GM23338 (cell line): Measurements from ENCODE around the gene NFIB. TPM values are rescaled to one million over a fixed set of nuclear protein-coding genes. Genes with fewer than 3 reads are reported as not detected.
A peak's percentile ranks its signal among the peaks of the same experiment; 100 is the strongest.

Source experiments
- ATAC-seq: fragments of 200-7000 bp; cut with Tn5 transposase; 3 replicates; pipeline ENCODE4 v1.9.1; 2020
- DNase-seq: peaks from one replicate; pipeline ENCODE4 v3.0.0-alpha.2; 2015; ENCODE audit warnings: low spot score
- H2AFZ ChIP-seq: fragments of 200-600 bp; sonication (generic); 2 replicates; pipeline ENCODE4 v1.8.0; 2016; ENCODE audit warnings: antibody characterized with exemption, mild to moderate bottlenecking, moderate library complexity
- H3F3A ChIP-seq: fragments of 200-600 bp; sonication (generic); replicated peaks from 2 replicates; pipeline ENCODE4 v1.8.0; 2017; ENCODE audit warnings: antibody characterized with exemption, mixed run types, low read depth
- H3K27ac ChIP-seq: fragments of 200-600 bp; sonication (generic); 2 replicates; pipeline ENCODE4 v1.6.1; 2016; ENCODE audit warnings: low read depth
- H3K27me3 ChIP-seq: fragments of 200-600 bp; sonication (generic); 2 replicates; pipeline ENCODE4 v1.8.0; 2016; ENCODE audit warnings: mild to moderate bottlenecking, mixed run types, moderate library complexity; ENCODE audit not compliant: insufficient read depth
- H3K36me3 ChIP-seq: fragments of 200-600 bp; sonication (generic); 2 replicates; pipeline ENCODE4 v1.8.0; 2016; ENCODE audit warnings: mild to moderate bottlenecking; ENCODE audit not compliant: insufficient read depth
- H3K4me1 ChIP-seq: fragments of 200-600 bp; sonication (generic); 2 replicates; pipeline ENCODE4 v1.8.0; 2016; ENCODE audit warnings: mild to moderate bottlenecking, moderate library complexity; ENCODE audit not compliant: insufficient read depth
- H3K4me2 ChIP-seq: fragments of 200-600 bp; sonication (generic); 2 replicates; pipeline ENCODE4 v1.7.1; 2017; ENCODE audit warnings: mixed run types
- H3K4me3 ChIP-seq: fragments of 200-600 bp; sonication (generic); 2 replicates; pipeline ENCODE4 v1.6.1; 2016; ENCODE audit warnings: mixed run types
- H3K79me2 ChIP-seq: fragments of 200-600 bp; sonication (generic); replicated peaks from 2 replicates; pipeline ENCODE4 v1.8.0; 2017; ENCODE audit warnings: mild to moderate bottlenecking; ENCODE audit not compliant: insufficient read depth
- H3K9me2 ChIP-seq: fragments of 200-600 bp; sonication (generic); 2 replicates; pipeline ENCODE4 v1.8.0; 2017; ENCODE audit not compliant: insufficient read depth
- H4K20me1 ChIP-seq: fragments of 200-600 bp; sonication (generic); replicated peaks from 2 replicates; pipeline ENCODE4 v1.8.0; 2017; ENCODE audit warnings: mild to moderate bottlenecking; ENCODE audit not compliant: insufficient read depth
- H3K27ac Mint-ChIP-seq: 2 replicates; pipeline ENCODE4 v1.8.0; 2020; ENCODE audit warnings: inconsistent platforms, mild to moderate bottlenecking, moderate library complexity, mixed read lengths
- H3K27me3 Mint-ChIP-seq: 3 replicates; pipeline ENCODE4 v1.8.0; 2022; ENCODE audit warnings: low read depth, mild to moderate bottlenecking, moderate library complexity, mixed read lengths, inconsistent platforms; ENCODE audit not compliant: insufficient read depth, poor library complexity
- H3K36me3 Mint-ChIP-seq: 3 replicates; pipeline ENCODE4 v1.8.0; 2021; ENCODE audit warnings: low read depth, mild to moderate bottlenecking, inconsistent platforms, moderate library complexity, mixed read lengths
- H3K4me1 Mint-ChIP-seq: 3 replicates; pipeline ENCODE4 v1.8.0; 2020; ENCODE audit warnings: mild to moderate bottlenecking, inconsistent platforms, mixed read lengths
- H3K4me3 Mint-ChIP-seq: 3 replicates; pipeline ENCODE4 v1.8.0; 2021; ENCODE audit warnings: moderate library complexity, mild to moderate bottlenecking, inconsistent platforms, mixed read lengths
- H3K9me3 Mint-ChIP-seq: 3 replicates; pipeline ENCODE4 v1.8.0; 2020; ENCODE audit warnings: moderate library complexity, mild to moderate bottlenecking, inconsistent platforms, mixed read lengths
- CREB1 ChIP-seq: fragments of 250-450 bp; sonication (Bioruptor Pico); IDR thresholded peaks from 2 replicates; pipeline ENCODE4 v1.5.0; 2020; ENCODE audit warnings: low read depth, mild to moderate bottlenecking, moderate library complexity
- EZH2 ChIP-seq: fragments of 200-600 bp; sonication (generic); IDR thresholded peaks from one replicate; pipeline ENCODE4 v1.8.0; 2017; ENCODE audit warnings: antibody characterized with exemption, mild to moderate bottlenecking, low read depth; ENCODE audit not compliant: unreplicated experiment
- EZH2phosphoT487 ChIP-seq: fragments of 200-600 bp; sonication (generic); IDR thresholded peaks from one replicate; pipeline ENCODE4 v1.8.1; 2018; ENCODE audit warnings: antibody characterized with exemption; ENCODE audit not compliant: unreplicated experiment
- JUNB ChIP-seq: IDR thresholded peaks from one replicate; pipeline ENCODE4 v1.6.1; 2016; ENCODE audit warnings: antibody characterized with exemption; ENCODE audit not compliant: unreplicated experiment
- NANOG ChIP-seq: IDR thresholded peaks from 2 replicates; pipeline ENCODE4 v1.6.1; 2016; ENCODE audit warnings: antibody characterized with exemption, borderline replicate concordance
- POLR2AphosphoS5 ChIP-seq: IDR thresholded peaks from 2 replicates; pipeline ENCODE4 v1.6.1; 2016; ENCODE audit warnings: antibody characterized with exemption, low read depth
- STAT1 ChIP-seq: IDR thresholded peaks from one replicate; pipeline ENCODE4 v1.6.1; 2016; ENCODE audit warnings: antibody characterized with exemption; ENCODE audit not compliant: unreplicated experiment
- ZNF114 ChIP-seq: fragments of 250-450 bp; sonication (Bioruptor Pico); IDR thresholded peaks from 2 replicates; pipeline ENCODE4 v1.5.0; 2020; ENCODE audit warnings: mild to moderate bottlenecking, moderate library complexity
- ZNF331 ChIP-seq: fragments of 250-450 bp; sonication (Bioruptor Pico); IDR thresholded peaks from 2 replicates; pipeline ENCODE4 v1.5.0; 2020; ENCODE audit warnings: low read depth, mild to moderate bottlenecking, moderate library complexity
- polyA plus RNA-seq: library from polyadenylated mRNA; unstranded; fragments of >200 nt; fragmentation: Nextera tagmentation; extraction: Ambion mirVana; gene quantifications from 2 replicates; pipeline ENCODE4 v1.2.1, GENCODE V29; 2016
- total RNA-seq: library from RNA; depleted of rRNA; stranded (reverse); fragments of >200 nt; shearing (Covaris generic); gene quantifications from 2 replicates; pipeline ENCODE4 v1.2.3, GENCODE V29; 2014
- TF ChIP-seq, protein P1 (sequence below): IDR thresholded peaks from 2 replicates; pipeline ENCODE4 v1.6.1; 2016; ENCODE audit warnings: antibody characterized with exemption
- TF ChIP-seq, protein P2 (sequence below), 2 experiments: fragments of 200-600 bp in 1 of 2; sonication (generic) in 1 of 2; conservative IDR thresholded peaks; 2 replicates each; pipeline versions ENCODE4 v1.5.1 to v1.6.1; 2016 to 2017; ENCODE audit warnings: antibody characterized with exemption in 2 of 2, low read depth in 2 of 2, mild to moderate bottlenecking in 2 of 2, moderate library complexity in 1 of 2
- TF ChIP-seq, protein P3 (sequence below): IDR thresholded peaks from one replicate; pipeline ENCODE4 v1.6.1; 2018; ENCODE audit warnings: antibody characterized with exemption; ENCODE audit not compliant: unreplicated experiment
- TF ChIP-seq, protein P4 (sequence below): fragments of 250-450 bp; sonication (Bioruptor Pico); IDR thresholded peaks from 2 replicates; pipeline ENCODE4 v1.5.0; 2020; ENCODE audit warnings: mild to moderate bottlenecking, moderate library complexity

The NFIB gene
- total and polyA plus RNA-seq, 2 experiments from 2014 or later: 3.9 to 4.7 TPM

DNA sequence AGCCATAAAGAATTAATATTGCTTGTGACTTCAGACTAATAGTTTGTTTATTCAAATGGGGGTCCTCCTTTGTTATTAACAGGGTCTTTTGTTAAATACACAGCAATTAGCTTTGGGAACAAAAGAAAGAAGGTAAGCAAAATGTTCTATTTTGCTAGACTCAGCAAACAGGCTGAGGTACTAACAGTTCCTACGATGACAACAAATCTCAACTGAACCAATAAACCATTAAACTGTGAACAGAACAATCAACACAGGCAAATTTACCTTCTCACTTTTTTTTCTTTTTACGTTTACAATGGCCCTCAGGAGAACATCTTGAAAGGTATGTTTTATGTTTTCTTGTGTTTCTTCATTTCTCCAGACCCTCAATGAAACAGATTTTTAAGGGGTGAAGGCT lies 207.2 kb downstream of the NFIB start:
- Histone ChIP-seq H2AFZ (no peak overlapping the region), H3K4me1 (peaks cover 26% of the 10 kb centered on the region; the same call in 1 of the 2 replicates), H3K27me3 (no peaks in the 10 kb centered on the region), H3K4me3 (no peak overlapping the region), H3K79me2 (no peaks in the 10 kb centered on the region), H3K27ac (no peak overlapping the region), H3K9me2 (no peaks in the 10 kb centered on the region), H3K36me3 (no peaks in the 10 kb centered on the region), H4K20me1 (no peaks in the 10 kb centered on the region), H3F3A (no peaks in the 10 kb centered on the region), H3K4me2 (peak overlapping the region; percentile 26; the same call in 1 of the 2 replicates)
- DNase-seq: no peak
- TF ChIP-seq STAT1: no peak
- TF ChIP-seq, protein P1, sequence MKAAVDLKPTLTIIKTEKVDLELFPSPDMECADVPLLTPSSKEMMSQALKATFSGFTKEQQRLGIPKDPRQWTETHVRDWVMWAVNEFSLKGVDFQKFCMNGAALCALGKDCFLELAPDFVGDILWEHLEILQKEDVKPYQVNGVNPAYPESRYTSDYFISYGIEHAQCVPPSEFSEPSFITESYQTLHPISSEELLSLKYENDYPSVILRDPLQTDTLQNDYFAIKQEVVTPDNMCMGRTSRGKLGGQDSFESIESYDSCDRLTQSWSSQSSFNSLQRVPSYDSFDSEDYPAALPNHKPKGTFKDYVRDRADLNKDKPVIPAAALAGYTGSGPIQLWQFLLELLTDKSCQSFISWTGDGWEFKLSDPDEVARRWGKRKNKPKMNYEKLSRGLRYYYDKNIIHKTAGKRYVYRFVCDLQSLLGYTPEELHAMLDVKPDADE: no peak
- TF ChIP-seq JUNB: no peak
- TF ChIP-seq ZNF114: no peak
- TF ChIP-seq NANOG: no peak
- TF ChIP-seq EZH2phosphoT487: no peak
- no peak for TF ChIP-seq ZNF331 (CRISPR knock-in tag)
- no peak for TF ChIP-seq EZH2
- TF ChIP-seq CREB1 (CRISPR knock-in tag): no peak
- TF ChIP-seq, protein P2, sequence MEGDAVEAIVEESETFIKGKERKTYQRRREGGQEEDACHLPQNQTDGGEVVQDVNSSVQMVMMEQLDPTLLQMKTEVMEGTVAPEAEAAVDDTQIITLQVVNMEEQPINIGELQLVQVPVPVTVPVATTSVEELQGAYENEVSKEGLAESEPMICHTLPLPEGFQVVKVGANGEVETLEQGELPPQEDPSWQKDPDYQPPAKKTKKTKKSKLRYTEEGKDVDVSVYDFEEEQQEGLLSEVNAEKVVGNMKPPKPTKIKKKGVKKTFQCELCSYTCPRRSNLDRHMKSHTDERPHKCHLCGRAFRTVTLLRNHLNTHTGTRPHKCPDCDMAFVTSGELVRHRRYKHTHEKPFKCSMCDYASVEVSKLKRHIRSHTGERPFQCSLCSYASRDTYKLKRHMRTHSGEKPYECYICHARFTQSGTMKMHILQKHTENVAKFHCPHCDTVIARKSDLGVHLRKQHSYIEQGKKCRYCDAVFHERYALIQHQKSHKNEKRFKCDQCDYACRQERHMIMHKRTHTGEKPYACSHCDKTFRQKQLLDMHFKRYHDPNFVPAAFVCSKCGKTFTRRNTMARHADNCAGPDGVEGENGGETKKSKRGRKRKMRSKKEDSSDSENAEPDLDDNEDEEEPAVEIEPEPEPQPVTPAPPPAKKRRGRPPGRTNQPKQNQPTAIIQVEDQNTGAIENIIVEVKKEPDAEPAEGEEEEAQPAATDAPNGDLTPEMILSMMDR (conservative IDR thresholded peaks at IDR 0.05; ENCODE audit: low read depth in 2 of 2): no peak
- TF ChIP-seq, protein P3, sequence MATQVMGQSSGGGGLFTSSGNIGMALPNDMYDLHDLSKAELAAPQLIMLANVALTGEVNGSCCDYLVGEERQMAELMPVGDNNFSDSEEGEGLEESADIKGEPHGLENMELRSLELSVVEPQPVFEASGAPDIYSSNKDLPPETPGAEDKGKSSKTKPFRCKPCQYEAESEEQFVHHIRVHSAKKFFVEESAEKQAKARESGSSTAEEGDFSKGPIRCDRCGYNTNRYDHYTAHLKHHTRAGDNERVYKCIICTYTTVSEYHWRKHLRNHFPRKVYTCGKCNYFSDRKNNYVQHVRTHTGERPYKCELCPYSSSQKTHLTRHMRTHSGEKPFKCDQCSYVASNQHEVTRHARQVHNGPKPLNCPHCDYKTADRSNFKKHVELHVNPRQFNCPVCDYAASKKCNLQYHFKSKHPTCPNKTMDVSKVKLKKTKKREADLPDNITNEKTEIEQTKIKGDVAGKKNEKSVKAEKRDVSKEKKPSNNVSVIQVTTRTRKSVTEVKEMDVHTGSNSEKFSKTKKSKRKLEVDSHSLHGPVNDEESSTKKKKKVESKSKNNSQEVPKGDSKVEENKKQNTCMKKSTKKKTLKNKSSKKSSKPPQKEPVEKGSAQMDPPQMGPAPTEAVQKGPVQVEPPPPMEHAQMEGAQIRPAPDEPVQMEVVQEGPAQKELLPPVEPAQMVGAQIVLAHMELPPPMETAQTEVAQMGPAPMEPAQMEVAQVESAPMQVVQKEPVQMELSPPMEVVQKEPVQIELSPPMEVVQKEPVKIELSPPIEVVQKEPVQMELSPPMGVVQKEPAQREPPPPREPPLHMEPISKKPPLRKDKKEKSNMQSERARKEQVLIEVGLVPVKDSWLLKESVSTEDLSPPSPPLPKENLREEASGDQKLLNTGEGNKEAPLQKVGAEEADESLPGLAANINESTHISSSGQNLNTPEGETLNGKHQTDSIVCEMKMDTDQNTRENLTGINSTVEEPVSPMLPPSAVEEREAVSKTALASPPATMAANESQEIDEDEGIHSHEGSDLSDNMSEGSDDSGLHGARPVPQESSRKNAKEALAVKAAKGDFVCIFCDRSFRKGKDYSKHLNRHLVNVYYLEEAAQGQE: no peak
- TF ChIP-seq, protein P4, sequence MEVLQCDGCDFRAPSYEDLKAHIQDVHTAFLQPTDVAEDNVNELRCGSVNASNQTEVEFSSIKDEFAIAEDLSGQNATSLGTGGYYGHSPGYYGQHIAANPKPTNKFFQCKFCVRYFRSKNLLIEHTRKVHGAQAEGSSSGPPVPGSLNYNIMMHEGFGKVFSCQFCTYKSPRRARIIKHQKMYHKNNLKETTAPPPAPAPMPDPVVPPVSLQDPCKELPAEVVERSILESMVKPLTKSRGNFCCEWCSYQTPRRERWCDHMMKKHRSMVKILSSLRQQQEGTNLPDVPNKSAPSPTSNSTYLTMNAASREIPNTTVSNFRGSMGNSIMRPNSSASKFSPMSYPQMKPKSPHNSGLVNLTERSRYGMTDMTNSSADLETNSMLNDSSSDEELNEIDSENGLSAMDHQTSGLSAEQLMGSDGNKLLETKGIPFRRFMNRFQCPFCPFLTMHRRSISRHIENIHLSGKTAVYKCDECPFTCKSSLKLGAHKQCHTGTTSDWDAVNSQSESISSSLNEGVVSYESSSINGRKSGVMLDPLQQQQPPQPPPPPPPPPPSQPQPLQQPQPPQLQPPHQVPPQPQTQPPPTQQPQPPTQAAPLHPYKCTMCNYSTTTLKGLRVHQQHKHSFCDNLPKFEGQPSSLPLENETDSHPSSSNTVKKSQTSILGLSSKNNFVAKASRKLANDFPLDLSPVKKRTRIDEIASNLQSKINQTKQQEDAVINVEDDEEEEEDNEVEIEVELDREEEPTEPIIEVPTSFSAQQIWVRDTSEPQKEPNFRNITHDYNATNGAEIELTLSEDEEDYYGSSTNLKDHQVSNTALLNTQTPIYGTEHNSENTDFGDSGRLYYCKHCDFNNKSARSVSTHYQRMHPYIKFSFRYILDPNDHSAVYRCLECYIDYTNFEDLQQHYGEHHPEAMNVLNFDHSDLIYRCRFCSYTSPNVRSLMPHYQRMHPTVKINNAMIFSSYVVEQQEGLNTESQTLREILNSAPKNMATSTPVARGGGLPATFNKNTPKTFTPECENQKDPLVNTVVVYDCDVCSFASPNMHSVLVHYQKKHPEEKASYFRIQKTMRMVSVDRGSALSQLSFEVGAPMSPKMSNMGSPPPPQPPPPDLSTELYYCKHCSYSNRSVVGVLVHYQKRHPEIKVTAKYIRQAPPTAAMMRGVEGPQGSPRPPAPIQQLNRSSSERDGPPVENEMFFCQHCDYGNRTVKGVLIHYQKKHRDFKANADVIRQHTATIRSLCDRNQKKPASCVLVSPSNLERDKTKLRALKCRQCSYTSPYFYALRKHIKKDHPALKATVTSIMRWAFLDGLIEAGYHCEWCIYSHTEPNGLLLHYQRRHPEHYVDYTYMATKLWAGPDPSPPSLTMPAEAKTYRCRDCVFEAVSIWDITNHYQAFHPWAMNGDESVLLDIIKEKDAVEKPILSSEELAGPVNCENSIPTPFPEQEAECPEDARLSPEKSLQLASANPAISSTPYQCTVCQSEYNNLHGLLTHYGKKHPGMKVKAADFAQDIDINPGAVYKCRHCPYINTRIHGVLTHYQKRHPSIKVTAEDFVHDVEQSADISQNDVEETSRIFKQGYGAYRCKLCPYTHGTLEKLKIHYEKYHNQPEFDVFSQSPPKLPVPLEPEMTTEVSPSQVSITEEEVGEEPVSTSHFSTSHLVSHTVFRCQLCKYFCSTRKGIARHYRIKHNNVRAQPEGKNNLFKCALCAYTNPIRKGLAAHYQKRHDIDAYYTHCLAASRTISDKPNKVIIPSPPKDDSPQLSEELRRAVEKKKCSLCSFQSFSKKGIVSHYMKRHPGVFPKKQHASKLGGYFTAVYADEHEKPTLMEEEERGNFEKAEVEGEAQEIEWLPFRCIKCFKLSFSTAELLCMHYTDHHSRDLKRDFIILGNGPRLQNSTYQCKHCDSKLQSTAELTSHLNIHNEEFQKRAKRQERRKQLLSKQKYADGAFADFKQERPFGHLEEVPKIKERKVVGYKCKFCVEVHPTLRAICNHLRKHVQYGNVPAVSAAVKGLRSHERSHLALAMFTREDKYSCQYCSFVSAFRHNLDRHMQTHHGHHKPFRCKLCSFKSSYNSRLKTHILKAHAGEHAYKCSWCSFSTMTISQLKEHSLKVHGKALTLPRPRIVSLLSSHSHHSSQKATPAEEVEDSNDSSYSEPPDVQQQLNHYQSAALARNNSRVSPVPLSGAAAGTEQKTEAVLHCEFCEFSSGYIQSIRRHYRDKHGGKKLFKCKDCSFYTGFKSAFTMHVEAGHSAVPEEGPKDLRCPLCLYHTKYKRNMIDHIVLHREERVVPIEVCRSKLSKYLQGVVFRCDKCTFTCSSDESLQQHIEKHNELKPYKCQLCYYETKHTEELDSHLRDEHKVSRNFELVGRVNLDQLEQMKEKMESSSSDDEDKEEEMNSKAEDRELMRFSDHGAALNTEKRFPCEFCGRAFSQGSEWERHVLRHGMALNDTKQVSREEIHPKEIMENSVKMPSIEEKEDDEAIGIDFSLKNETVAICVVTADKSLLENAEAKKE (CRISPR knock-in tag): no peak
- TF ChIP-seq POLR2AphosphoS5: no peak
- Mint-ChIP-seq H3K27ac (no peak overlapping the region), H3K36me3 (no peaks in the 10 kb centered on the region), H3K4me1 (peaks cover 28% of the 10 kb centered on the region), H3K9me3 (no peaks in the 10 kb centered on the region), H3K27me3 (no peaks in the 10 kb centered on the region), H3K4me3 (no peak overlapping the region)
- no peak for ATAC-seq
